Measurements from ENCODE around the gene APBA1.

- TF ChIP-seq POLR2AphosphoS5 (IDR thresholded peaks at IDR 0.05; ENCODE audit: low read depth, low read length) (no peak), TAF1 (IDR thresholded peaks at IDR 0.05; ENCODE audit: borderline replicate concordance, low read depth, low read length) (no peak)
These were observed 22.5 kb downstream of the APBA1 start for GRCh38 chr9:69649566-69650250.
